HFFc6 (cell line): ENCODE measurements around the gene RPL5. TPM values are rescaled to one million over a fixed set of nuclear protein-coding genes. Genes with fewer than 3 reads are reported as not detected.
A peak's percentile ranks its signal among the peaks of the same experiment; 100 is the strongest.

Experiments
- DNase-seq: peaks from one replicate; pipeline ENCODE4 v3.0.0-alpha.2; 2018
- H3K27ac Mint-ChIP-seq: 2 replicates; pipeline ENCODE4 v1.8.0; 2020; ENCODE audit warnings: mild to moderate bottlenecking, mixed read lengths
- H3K27me3 Mint-ChIP-seq: 2 replicates; pipeline ENCODE4 v1.8.0; 2021; ENCODE audit warnings: mild to moderate bottlenecking, moderate library complexity, mixed read lengths; ENCODE audit not compliant: insufficient read depth
- H3K36me3 Mint-ChIP-seq: 2 replicates; pipeline ENCODE4 v1.8.0; 2021; ENCODE audit warnings: low read depth, mixed read lengths
- H3K4me1 Mint-ChIP-seq: 2 replicates; pipeline ENCODE4 v1.8.0; 2020; ENCODE audit warnings: low read depth, mixed read lengths
- H3K4me3 Mint-ChIP-seq: 2 replicates; pipeline ENCODE4 v1.8.0; 2020; ENCODE audit warnings: mild to moderate bottlenecking, moderate library complexity, mixed read lengths
- H3K9me3 Mint-ChIP-seq: 2 replicates; pipeline ENCODE4 v1.8.0; 2020; ENCODE audit warnings: mild to moderate bottlenecking, mixed read lengths
- total RNA-seq, 6 experiments: library from RNA; stranded (reverse); fragmentation: NEBNext Ultra II Directional; extraction: Animal tissue kit (Norgen Biotek cat#: 25700); gene quantifications; 2 replicates in 1 of 6; 3 replicates in 5 of 6; pipeline ENCODE4 v1.2.3, GENCODE V29; 2021
- TF ChIP-seq, protein P1 (sequence below): fragments of 200-600 bp; sonication (generic); IDR thresholded peaks from 2 replicates; pipeline ENCODE4 v1.5.0; 2021; ENCODE audit warnings: antibody characterized with exemption, mild to moderate bottlenecking

Gene RPL5
- total RNA-seq, 6 experiments from 2014 or later = 851 to 1,006 (median 921) TPM

DNA sequence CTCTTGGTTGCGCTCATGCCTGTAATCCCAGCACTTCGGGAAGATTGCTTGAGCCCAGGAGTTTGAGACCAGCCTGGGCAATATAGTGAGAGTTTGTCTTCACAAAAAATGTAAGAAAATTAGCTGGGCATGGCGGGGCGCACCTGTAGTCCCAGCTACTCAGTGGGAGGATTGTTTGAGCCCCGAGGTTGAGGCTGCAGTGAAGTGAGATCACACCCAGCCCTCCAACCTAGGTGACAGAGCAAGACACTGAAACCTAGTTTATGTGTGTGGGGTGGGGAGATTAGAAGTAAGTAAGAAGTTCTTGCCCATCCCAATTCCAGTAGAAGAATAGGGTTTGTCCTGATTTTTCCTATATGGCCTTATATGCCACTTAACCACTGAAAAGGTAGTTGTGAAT, 2.0 kb downstream of the RPL5 start:
- Mint-ChIP-seq H3K27ac (peak overlapping the region; percentile 99), H3K27me3 (peaks cover 6% of the 10 kb centered on the region), H3K9me3 (no peaks in the 10 kb centered on the region), H3K36me3 (peaks cover 62% of the 10 kb centered on the region), H3K4me1 (peaks cover 63% of the 10 kb centered on the region), H3K4me3 (peak overlapping the region; percentile 99)
- DNase-seq = no peak
- TF ChIP-seq, protein P1, sequence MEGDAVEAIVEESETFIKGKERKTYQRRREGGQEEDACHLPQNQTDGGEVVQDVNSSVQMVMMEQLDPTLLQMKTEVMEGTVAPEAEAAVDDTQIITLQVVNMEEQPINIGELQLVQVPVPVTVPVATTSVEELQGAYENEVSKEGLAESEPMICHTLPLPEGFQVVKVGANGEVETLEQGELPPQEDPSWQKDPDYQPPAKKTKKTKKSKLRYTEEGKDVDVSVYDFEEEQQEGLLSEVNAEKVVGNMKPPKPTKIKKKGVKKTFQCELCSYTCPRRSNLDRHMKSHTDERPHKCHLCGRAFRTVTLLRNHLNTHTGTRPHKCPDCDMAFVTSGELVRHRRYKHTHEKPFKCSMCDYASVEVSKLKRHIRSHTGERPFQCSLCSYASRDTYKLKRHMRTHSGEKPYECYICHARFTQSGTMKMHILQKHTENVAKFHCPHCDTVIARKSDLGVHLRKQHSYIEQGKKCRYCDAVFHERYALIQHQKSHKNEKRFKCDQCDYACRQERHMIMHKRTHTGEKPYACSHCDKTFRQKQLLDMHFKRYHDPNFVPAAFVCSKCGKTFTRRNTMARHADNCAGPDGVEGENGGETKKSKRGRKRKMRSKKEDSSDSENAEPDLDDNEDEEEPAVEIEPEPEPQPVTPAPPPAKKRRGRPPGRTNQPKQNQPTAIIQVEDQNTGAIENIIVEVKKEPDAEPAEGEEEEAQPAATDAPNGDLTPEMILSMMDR = no peak

- Mint-ChIP-seq H3K27ac (peak overlapping the region; percentile 99), H3K9me3 (no peaks in the 10 kb centered on the region), H3K36me3 (peaks cover 67% of the 10 kb centered on the region), H3K4me3 (peak overlapping the region; percentile 99), H3K27me3 (peaks cover 6% of the 10 kb centered on the region), H3K4me1 (peaks cover 69% of the 10 kb centered on the region)
- TF ChIP-seq, protein P1 = no peak
- no peak for DNase-seq
Observed at GRCh38 chr1:92834617-92835016, 2.8 kb downstream of the RPL5 start.

GRCh38 chr1:92837062-92837461, 5.2 kb downstream of the RPL5 start:
- DNase-seq = peak; percentile 22
- Mint-ChIP-seq H3K4me3 (peak overlapping the region; percentile 52), H3K4me1 (peaks cover 75% of the 10 kb centered on the region), H3K27ac (peak overlapping the region; percentile 12), H3K9me3 (no peaks in the 10 kb centered on the region), H3K27me3 (peaks cover 3% of the 10 kb centered on the region), H3K36me3 (peaks cover 80% of the 10 kb centered on the region)
- TF ChIP-seq, protein P1 = no peak

DNA sequence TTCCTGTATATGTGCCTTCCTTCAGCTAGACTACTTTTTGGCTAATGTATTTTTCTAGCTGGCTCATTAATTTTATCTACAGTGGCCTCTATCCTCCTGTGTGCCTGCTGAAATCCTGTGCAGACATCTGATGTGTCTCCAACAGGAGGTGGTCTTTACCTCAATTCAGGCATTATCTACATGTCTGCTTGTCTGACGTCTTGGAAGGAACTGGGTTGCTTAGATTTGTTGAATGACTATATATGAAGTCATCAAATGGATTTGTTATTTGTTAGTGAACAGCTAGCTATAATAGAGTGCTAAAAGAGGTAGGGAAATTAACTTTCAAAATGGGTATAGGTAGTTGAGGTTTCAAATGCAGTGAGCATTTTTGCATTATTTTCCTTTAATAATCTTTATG, 6.7 kb downstream of the RPL5 start:
- Mint-ChIP-seq H3K4me1 (peaks cover 65% of the 10 kb centered on the region), H3K36me3 (peaks cover 73% of the 10 kb centered on the region), H3K9me3 (no peaks in the 10 kb centered on the region), H3K27ac (peak overlapping the region; percentile 24), H3K27me3 (no peaks in the 10 kb centered on the region), H3K4me3 (peak overlapping the region; percentile 30)
- no peak for DNase-seq
- TF ChIP-seq, protein P1 = no peak

DNA sequence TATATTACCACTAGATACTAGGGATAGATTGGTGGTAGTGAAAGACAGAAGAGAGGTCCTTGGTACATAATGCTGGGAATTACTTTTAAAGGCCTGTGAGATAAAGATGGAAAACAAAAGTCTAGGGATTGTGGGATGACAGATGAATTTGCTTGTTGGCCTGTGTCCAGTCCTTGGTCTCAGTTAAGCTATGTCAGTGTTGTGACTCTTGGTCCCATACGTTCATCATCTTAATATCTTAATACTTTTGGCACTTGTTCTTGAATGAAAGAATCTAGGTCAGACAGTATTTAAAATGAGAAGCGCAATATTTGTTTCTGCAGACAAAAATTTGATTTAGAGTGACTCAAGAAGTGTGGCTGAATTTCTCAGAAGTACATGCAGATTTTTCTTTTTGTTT, 7.6 kb downstream of the RPL5 start:
- H3K27me3 Mint-ChIP-seq = no peaks in the 10 kb centered on the region
- TF ChIP-seq, protein P1 = no peak
- H3K4me3 Mint-ChIP-seq = no peak overlapping the region
- H3K4me1 Mint-ChIP-seq = peaks cover 56% of the 10 kb centered on the region
- H3K9me3 Mint-ChIP-seq = no peaks in the 10 kb centered on the region
- H3K36me3 Mint-ChIP-seq = peaks cover 72% of the 10 kb centered on the region
- H3K27ac Mint-ChIP-seq = peak overlapping the region; percentile 54; the same call in 1 of the 2 replicates
- no peak for DNase-seq

DNA sequence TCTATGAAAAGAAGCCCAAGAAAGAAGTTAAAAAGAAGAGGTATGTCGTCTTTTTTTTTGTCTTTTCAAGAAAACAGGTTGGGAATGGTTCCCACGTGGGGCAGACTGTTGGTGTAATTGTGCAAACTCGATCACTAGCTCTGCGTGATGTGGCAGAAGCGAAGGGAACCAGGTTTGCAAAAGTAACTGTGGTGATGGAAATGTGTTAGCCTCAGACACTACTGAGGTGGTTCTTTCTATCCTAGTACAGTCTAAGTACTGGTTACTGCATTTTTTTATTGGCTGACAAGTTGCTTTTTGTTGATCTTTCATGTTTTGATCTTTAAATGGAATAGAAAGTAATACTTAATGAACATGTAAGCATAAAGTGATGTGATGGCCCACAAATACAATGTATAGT, 8.8 kb downstream of the RPL5 start:
- Mint-ChIP-seq H3K36me3 (peaks cover 61% of the 10 kb centered on the region), H3K4me3 (no peak overlapping the region), H3K27me3 (no peaks in the 10 kb centered on the region), H3K9me3 (no peaks in the 10 kb centered on the region), H3K27ac (peak overlapping the region; percentile 32; the same call in 1 of the 2 replicates), H3K4me1 (peaks cover 44% of the 10 kb centered on the region)
- no peak for DNase-seq
- TF ChIP-seq, protein P1 = no peak
